Sigmoid colon (tissue), 4 donors: Measurements from ENCODE around the gene DNAJC25.

Experiments used
- CTCF ChIP-seq, 4 experiments: fragments of 450-650 bp in 3 of 4; fragments of 200-600 bp in 1 of 4; IDR thresholded peaks; one replicate each; pipeline ENCODE4 v1.5.1; 2016 to 2019; ENCODE audit warnings: antibody characterized with exemption in 4 of 4, mild to moderate bottlenecking in 3 of 4, moderate library complexity in 2 of 4
- EP300 ChIP-seq, 4 donors: sonication (generic); formaldehyde crosslinking; IDR thresholded peaks; one replicate each; pipeline ENCODE4 v1.6.1; 2017; ENCODE audit warnings: antibody characterized with exemption in 4 of 4
- POLR2A ChIP-seq, 2 donors: fragments of 450-650 bp; IDR thresholded peaks; one replicate each; pipeline ENCODE4 v1.6.1; 2016; ENCODE audit warnings: antibody characterized with exemption in 2 of 2, mild to moderate bottlenecking in 2 of 2, moderate library complexity in 2 of 2
- POLR2AphosphoS5 ChIP-seq, 4 donors: sonication (generic); formaldehyde crosslinking; IDR thresholded peaks; one replicate each; pipeline ENCODE4 v1.6.1; 2017; ENCODE audit warnings: antibody characterized with exemption in 4 of 4

- no peak for TF ChIP-seq POLR2A (IDR thresholded peaks at IDR 0.05)
- TF ChIP-seq CTCF (IDR thresholded peaks at IDR 0.05): no peak
- TF ChIP-seq POLR2AphosphoS5 (IDR thresholded peaks at IDR 0.05): no peak
- no peak for TF ChIP-seq EP300 (IDR thresholded peaks at IDR 0.05)
Measured at GRCh38 chr9:111630964-111631213, 245 bp upstream of the DNAJC25 start.
